Osteocyte (in vitro differentiated cells): Measurements from ENCODE around the gene AS3MT. TPM values are rescaled to one million over a fixed set of nuclear protein-coding genes. Genes with fewer than 3 reads are reported as not detected.

ENCODE experiments used
- DNase-seq: peaks from one replicate; pipeline ENCODE4 v3.0.0; 2021; ENCODE audit warnings: mixed read lengths; ENCODE audit not compliant: unreplicated experiment; ENCODE audit errors: extremely low spot score
- H3K27ac Mint-ChIP-seq: one replicate; pipeline ENCODE4 v1.8.0; 2021; ENCODE audit warnings: mild to moderate bottlenecking, mixed read lengths; ENCODE audit not compliant: unreplicated experiment
- H3K27me3 Mint-ChIP-seq: one replicate; pipeline ENCODE4 v1.8.0; 2021; ENCODE audit warnings: mixed read lengths; ENCODE audit not compliant: unreplicated experiment
- H3K36me3 Mint-ChIP-seq: one replicate; pipeline ENCODE4 v1.8.0; 2021; ENCODE audit warnings: mixed read lengths; ENCODE audit not compliant: unreplicated experiment
- H3K4me1 Mint-ChIP-seq: one replicate; pipeline ENCODE4 v1.8.0; 2021; ENCODE audit warnings: mixed read lengths; ENCODE audit not compliant: unreplicated experiment
- H3K4me3 Mint-ChIP-seq: one replicate; pipeline ENCODE4 v1.8.0; 2021; ENCODE audit warnings: mild to moderate bottlenecking, moderate library complexity, mixed read lengths; ENCODE audit not compliant: unreplicated experiment
- H3K9me3 Mint-ChIP-seq: one replicate; pipeline ENCODE4 v1.8.0; 2021; ENCODE audit warnings: mixed read lengths; ENCODE audit not compliant: unreplicated experiment
- CTCF ChIP-seq: fragments of 200-600 bp; sonication (generic); IDR thresholded peaks from 2 replicates; pipeline ENCODE4 v1.5.0; 2021; ENCODE audit warnings: antibody characterized with exemption, mild to moderate bottlenecking, moderate library complexity
- total RNA-seq: library from RNA; stranded (reverse); gene quantifications from 2 replicates; pipeline ENCODE4 v1.2.1, GENCODE V29; 2021

The AS3MT gene
- total RNA-seq, 1 donor from 2014 or later, result 2.8 TPM

GRCh38 chr10:102863660-102864059 lies 5.6 kb upstream of the AS3MT start:
- Mint-ChIP-seq H3K36me3 (peaks cover 21% of the 10 kb centered on the region), H3K4me1 (peaks cover under 1% of the 10 kb centered on the region), H3K9me3 (no peaks in the 10 kb centered on the region), H3K4me3 (no peak overlapping the region), H3K27ac (no peak overlapping the region), H3K27me3 (no peaks in the 10 kb centered on the region)
- TF ChIP-seq CTCF, result no peak
- peak; percentile 5 for DNase-seq

- no peaks in the 10 kb centered on the region for H3K27me3 Mint-ChIP-seq
Measured at GRCh38 chr10:102865620-102866019, 3.6 kb upstream of the AS3MT start.

GRCh38 chr10:102868911-102869257 lies 386 bp upstream of the AS3MT start:
- Mint-ChIP-seq H3K4me1 (peaks cover 17% of the 10 kb centered on the region), H3K4me3 (peak overlapping the region; percentile 74), H3K36me3 (peaks cover 2% of the 10 kb centered on the region), H3K27ac (peak overlapping the region; percentile 81), H3K9me3 (no peaks in the 10 kb centered on the region), H3K27me3 (no peaks in the 10 kb centered on the region)
- no peak for TF ChIP-seq CTCF
- DNase-seq, result peak; percentile 6

More at GRCh38 chr10:102865620-102866019, 3.6 kb upstream of the AS3MT start:
- no peak for TF ChIP-seq CTCF
- no peak overlapping the region for H3K4me3 Mint-ChIP-seq
- H3K4me1 Mint-ChIP-seq, result peaks cover 15% of the 10 kb centered on the region
- no peak overlapping the region for H3K27ac Mint-ChIP-seq
- no peak for DNase-seq
- no peaks in the 10 kb centered on the region for H3K9me3 Mint-ChIP-seq
- peaks cover 14% of the 10 kb centered on the region for H3K36me3 Mint-ChIP-seq

- peaks cover 17% of the 10 kb centered on the region for H3K4me1 Mint-ChIP-seq
- H3K36me3 Mint-ChIP-seq, result no peaks in the 10 kb centered on the region
- no peaks in the 10 kb centered on the region for H3K9me3 Mint-ChIP-seq
- H3K27ac Mint-ChIP-seq, result peak overlapping the region; percentile 57
- no peaks in the 10 kb centered on the region for H3K27me3 Mint-ChIP-seq
- TF ChIP-seq CTCF, result no peak
- DNase-seq, result peak; percentile 53
- H3K4me3 Mint-ChIP-seq, result peak overlapping the region; percentile 81
Measured at GRCh38 chr10:102870221-102870620, 951 bp downstream of the AS3MT start.

- no peak for TF ChIP-seq CTCF
- H3K4me3 Mint-ChIP-seq, result no peak overlapping the region
- H3K9me3 Mint-ChIP-seq, result no peaks in the 10 kb centered on the region
- H3K27me3 Mint-ChIP-seq, result no peaks in the 10 kb centered on the region
- peaks cover 17% of the 10 kb centered on the region for H3K4me1 Mint-ChIP-seq
- H3K36me3 Mint-ChIP-seq, result no peaks in the 10 kb centered on the region
- peak; percentile 11 for DNase-seq
- no peak overlapping the region for H3K27ac Mint-ChIP-seq
Measured at GRCh38 chr10:102872163-102872562, 2.9 kb downstream of the AS3MT start.
